ENCODE results near the gene FBXW4.

Gene FBXW4

GRCh38 chr10:101580486-101581399, 114.2 kb downstream of the FBXW4 start:
- no peak for DNase-seq (ENCODE audit: low spot score)

GRCh38 chr10:101579516-101579870, 115.5 kb downstream of the FBXW4 start:
- no peak for DNase-seq (ENCODE audit: low spot score)

- DNase-seq (ENCODE audit: low spot score), result no peak
Observed at GRCh38 chr10:101578803-101579515, 116.0 kb downstream of the FBXW4 start.

- no peak for DNase-seq (ENCODE audit: low spot score)
Observed at GRCh38 chr10:101578192-101578591, 116.8 kb downstream of the FBXW4 start.

GRCh38 chr10:101577121-101577871, 117.7 kb downstream of the FBXW4 start:
- DNase-seq (ENCODE audit: low spot score), result no peak

GRCh38 chr10:101576211-101576863, 118.6 kb downstream of the FBXW4 start:
- no peak for DNase-seq (ENCODE audit: low spot score)

GRCh38 chr10:101575580-101576210, 119.3 kb downstream of the FBXW4 start:
- DNase-seq (ENCODE audit: low spot score), result no peak

GRCh38 chr10:101575091-101575490, 119.9 kb downstream of the FBXW4 start:
- no peak for DNase-seq (ENCODE audit: low spot score)

- no peak for DNase-seq (ENCODE audit: low spot score)
Observed at GRCh38 chr10:101573885-101574753, 120.9 kb downstream of the FBXW4 start.

GRCh38 chr10:101572785-101573184, 122.2 kb downstream of the FBXW4 start:
- DNase-seq (ENCODE audit: low spot score), result no peak

GRCh38 chr10:101572126-101572525, 122.8 kb downstream of the FBXW4 start:
- DNase-seq (ENCODE audit: low spot score), result no peak

- no peak for DNase-seq (ENCODE audit: low spot score)
Observed at GRCh38 chr10:101571271-101571925, 123.6 kb downstream of the FBXW4 start.

GRCh38 chr10:101570428-101571270, 124.3 kb downstream of the FBXW4 start:
- DNase-seq (ENCODE audit: low spot score), result no peak

- DNase-seq (ENCODE audit: low spot score), result peak; percentile 73
Observed at GRCh38 chr10:101569622-101570427, 125.1 kb downstream of the FBXW4 start.

- no peak for DNase-seq (ENCODE audit: low spot score)
Observed at GRCh38 chr10:101569323-101569621, 125.7 kb downstream of the FBXW4 start.

GRCh38 chr10:101568054-101568745, 126.8 kb downstream of the FBXW4 start:
- no peak for DNase-seq (ENCODE audit: low spot score)

GRCh38 chr10:101567165-101568006, 127.6 kb downstream of the FBXW4 start:
- DNase-seq (ENCODE audit: low spot score), result no peak

All from CD4-positive, alpha-beta T cell treated with Interleukin-6 at 100 ng/mL for 8 hours (primary cell).